Nephron (organoid): ENCODE measurements around the gene CD53.

Experiments used
- H3K27ac Mint-ChIP-seq, 3 experiments: 2 replicates each; pipeline ENCODE4 v1.8.0; 2020; ENCODE audit warnings: mixed read lengths in 3 of 3, mild to moderate bottlenecking in 2 of 3, moderate library complexity in 1 of 3
- H3K27me3 Mint-ChIP-seq: 2 replicates; pipeline ENCODE4 v1.8.0; 2021; ENCODE audit warnings: low read depth, mild to moderate bottlenecking, moderate library complexity, mixed read lengths
- H3K36me3 Mint-ChIP-seq: 2 replicates; pipeline ENCODE4 v1.8.0; 2020; ENCODE audit warnings: low read depth, mixed read lengths
- H3K4me1 Mint-ChIP-seq: 2 replicates; pipeline ENCODE4 v1.8.0; 2020; ENCODE audit warnings: mixed read lengths
- H3K4me3 Mint-ChIP-seq, 3 experiments: 2 replicates each; pipeline ENCODE4 v1.8.0; 2020; ENCODE audit warnings: mild to moderate bottlenecking in 3 of 3, mixed read lengths in 3 of 3, moderate library complexity in 2 of 3
- H3K9me3 Mint-ChIP-seq: 2 replicates; pipeline ENCODE4 v1.8.0; 2020; ENCODE audit warnings: mixed read lengths
- TF ChIP-seq, protein P1 (sequence below), 3 experiments: fragments of 200-600 bp; sonication (generic); IDR thresholded peaks; one replicate each; pipeline ENCODE4 v1.5.0; 2021; ENCODE audit warnings: antibody characterized with exemption in 3 of 3; ENCODE audit not compliant: unreplicated experiment in 3 of 3

CD53 gene

GRCh38 chr1:110879758-110880606 is 7.0 kb downstream of the CD53 start:
- H3K4me3 Mint-ChIP-seq = no peak overlapping the region
- no peaks in the 10 kb centered on the region for H3K9me3 Mint-ChIP-seq
- H3K36me3 Mint-ChIP-seq = no peaks in the 10 kb centered on the region
- H3K4me1 Mint-ChIP-seq = no peaks in the 10 kb centered on the region
- H3K27me3 Mint-ChIP-seq = no peaks in the 10 kb centered on the region
- H3K27ac Mint-ChIP-seq = no peak overlapping the region
- TF ChIP-seq, protein P1, sequence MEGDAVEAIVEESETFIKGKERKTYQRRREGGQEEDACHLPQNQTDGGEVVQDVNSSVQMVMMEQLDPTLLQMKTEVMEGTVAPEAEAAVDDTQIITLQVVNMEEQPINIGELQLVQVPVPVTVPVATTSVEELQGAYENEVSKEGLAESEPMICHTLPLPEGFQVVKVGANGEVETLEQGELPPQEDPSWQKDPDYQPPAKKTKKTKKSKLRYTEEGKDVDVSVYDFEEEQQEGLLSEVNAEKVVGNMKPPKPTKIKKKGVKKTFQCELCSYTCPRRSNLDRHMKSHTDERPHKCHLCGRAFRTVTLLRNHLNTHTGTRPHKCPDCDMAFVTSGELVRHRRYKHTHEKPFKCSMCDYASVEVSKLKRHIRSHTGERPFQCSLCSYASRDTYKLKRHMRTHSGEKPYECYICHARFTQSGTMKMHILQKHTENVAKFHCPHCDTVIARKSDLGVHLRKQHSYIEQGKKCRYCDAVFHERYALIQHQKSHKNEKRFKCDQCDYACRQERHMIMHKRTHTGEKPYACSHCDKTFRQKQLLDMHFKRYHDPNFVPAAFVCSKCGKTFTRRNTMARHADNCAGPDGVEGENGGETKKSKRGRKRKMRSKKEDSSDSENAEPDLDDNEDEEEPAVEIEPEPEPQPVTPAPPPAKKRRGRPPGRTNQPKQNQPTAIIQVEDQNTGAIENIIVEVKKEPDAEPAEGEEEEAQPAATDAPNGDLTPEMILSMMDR (IDR thresholded peaks at IDR 0.05; ENCODE audit: unreplicated experiment in 3 of 3) = no peak

GRCh38 chr1:110880708-110881374 is 7.9 kb downstream of the CD53 start:
- no peaks in the 10 kb centered on the region for H3K9me3 Mint-ChIP-seq
- H3K36me3 Mint-ChIP-seq = no peaks in the 10 kb centered on the region
- TF ChIP-seq, protein P1 (IDR thresholded peaks at IDR 0.05; ENCODE audit: unreplicated experiment in 3 of 3) = no peak
- H3K4me1 Mint-ChIP-seq = no peaks in the 10 kb centered on the region
- H3K27me3 Mint-ChIP-seq = no peaks in the 10 kb centered on the region
- H3K27ac Mint-ChIP-seq = no peak overlapping the region
- no peak overlapping the region for H3K4me3 Mint-ChIP-seq

DNA sequence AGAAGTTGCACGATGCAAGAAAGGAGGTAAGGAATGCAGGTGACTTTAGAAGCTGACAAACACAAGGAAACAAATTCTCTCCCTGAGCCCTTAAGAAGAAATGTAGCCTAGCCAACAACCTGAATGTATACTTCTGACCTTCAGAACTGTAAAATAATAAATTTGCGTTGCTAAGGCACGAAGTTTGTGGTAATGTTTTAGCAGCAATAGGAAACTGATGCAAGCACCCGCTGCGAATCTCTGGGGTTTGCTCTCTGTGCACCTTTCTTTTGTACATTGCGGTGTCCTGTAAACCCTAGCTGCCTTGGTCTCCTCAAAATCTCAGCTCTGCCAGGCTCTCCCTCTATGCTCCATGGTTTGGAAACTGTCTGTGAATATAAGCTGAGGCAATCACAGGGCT is 15.1 kb downstream of the CD53 start:
- no peaks in the 10 kb centered on the region for H3K9me3 Mint-ChIP-seq
- TF ChIP-seq, protein P1 (IDR thresholded peaks at IDR 0.05; ENCODE audit: unreplicated experiment in 3 of 3) = no peak

DNA sequence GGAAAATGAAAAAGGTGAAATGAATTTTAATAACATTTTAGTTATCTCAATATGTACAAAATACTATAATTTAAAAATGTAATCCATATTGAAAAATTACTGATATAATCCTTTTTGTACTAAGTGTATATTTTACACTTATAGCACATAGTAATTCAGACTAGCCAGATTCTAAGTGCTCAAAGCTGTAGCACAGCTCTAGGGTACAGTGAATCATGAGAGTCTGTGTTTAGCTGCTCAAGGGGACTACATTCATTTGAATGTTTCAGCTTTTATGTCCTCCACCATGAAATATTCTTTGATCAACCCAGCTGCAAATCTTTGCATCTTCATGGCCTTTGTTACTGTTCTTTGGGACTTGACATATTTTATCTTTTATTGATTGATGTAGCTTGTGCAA is 15.7 kb downstream of the CD53 start:
- Mint-ChIP-seq H3K27me3 (peaks cover 7% of the 10 kb centered on the region), H3K36me3 (no peaks in the 10 kb centered on the region), H3K4me1 (no peaks in the 10 kb centered on the region), H3K9me3 (no peaks in the 10 kb centered on the region), H3K4me3 (no peak overlapping the region), H3K27ac (no peak overlapping the region)
- TF ChIP-seq, protein P1 (IDR thresholded peaks at IDR 0.05; ENCODE audit: unreplicated experiment in 3 of 3) = no peak

More for the DNA sequence above, 15.1 kb downstream of the CD53 start:
- Mint-ChIP-seq H3K27ac (no peak overlapping the region), H3K4me3 (no peak overlapping the region), H3K27me3 (peaks cover 7% of the 10 kb centered on the region), H3K4me1 (no peaks in the 10 kb centered on the region), H3K36me3 (no peaks in the 10 kb centered on the region)

DNA sequence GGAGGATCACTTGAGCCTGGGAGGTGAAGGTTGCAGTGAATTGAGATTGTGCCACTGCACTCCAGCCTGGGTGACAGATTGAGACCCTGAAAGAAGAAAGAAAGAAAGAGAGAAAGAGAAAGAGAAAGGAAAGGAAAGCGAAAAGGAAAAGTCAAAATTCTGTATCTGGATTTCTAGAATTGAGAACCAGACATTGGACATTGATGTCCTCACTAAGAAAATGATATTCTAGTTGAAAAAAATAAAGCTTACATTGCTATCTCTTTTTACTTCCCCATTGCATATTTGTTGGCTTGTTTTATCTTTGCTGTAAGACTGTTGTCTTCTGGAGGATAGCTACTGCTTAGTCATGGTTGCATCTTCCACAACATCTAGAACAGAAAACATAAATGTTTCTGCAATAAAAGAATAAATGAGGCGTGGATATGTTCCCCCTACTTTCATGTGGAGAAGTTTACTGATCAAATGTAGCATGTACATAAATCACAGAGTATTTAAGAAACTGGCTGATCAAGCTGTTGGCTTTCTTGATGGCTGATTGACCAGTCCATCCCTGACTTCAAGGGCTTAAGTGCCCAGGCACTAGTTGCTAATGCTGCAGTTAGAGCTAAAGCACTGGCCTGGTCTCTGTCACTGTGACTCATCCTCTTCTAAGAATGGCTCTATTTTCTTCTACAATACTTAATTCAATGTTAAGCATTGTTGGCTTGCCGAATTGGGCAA is 17.7 kb downstream of the CD53 start:
- TF ChIP-seq, protein P1 (IDR thresholded peaks at IDR 0.05; ENCODE audit: unreplicated experiment in 3 of 3) = no peak
- Mint-ChIP-seq H3K27me3 (peaks cover 12% of the 10 kb centered on the region), H3K9me3 (no peaks in the 10 kb centered on the region), H3K4me3 (no peak overlapping the region), H3K4me1 (no peaks in the 10 kb centered on the region), H3K36me3 (no peaks in the 10 kb centered on the region), H3K27ac (no peak overlapping the region)
